ENCODE results near the gene CBARP. TPM values are rescaled to one million over a fixed set of nuclear protein-coding genes. Genes with fewer than 3 reads are reported as not detected.
A peak's percentile ranks its signal among the peaks of the same experiment; 100 is the strongest.

CBARP gene
- total and polyA plus RNA-seq, 2 of the 13 experiments (the other 11 are each of a cell fraction or from before 2014, with no cell fraction given) = 1.2 to 1.4 TPM

DNA sequence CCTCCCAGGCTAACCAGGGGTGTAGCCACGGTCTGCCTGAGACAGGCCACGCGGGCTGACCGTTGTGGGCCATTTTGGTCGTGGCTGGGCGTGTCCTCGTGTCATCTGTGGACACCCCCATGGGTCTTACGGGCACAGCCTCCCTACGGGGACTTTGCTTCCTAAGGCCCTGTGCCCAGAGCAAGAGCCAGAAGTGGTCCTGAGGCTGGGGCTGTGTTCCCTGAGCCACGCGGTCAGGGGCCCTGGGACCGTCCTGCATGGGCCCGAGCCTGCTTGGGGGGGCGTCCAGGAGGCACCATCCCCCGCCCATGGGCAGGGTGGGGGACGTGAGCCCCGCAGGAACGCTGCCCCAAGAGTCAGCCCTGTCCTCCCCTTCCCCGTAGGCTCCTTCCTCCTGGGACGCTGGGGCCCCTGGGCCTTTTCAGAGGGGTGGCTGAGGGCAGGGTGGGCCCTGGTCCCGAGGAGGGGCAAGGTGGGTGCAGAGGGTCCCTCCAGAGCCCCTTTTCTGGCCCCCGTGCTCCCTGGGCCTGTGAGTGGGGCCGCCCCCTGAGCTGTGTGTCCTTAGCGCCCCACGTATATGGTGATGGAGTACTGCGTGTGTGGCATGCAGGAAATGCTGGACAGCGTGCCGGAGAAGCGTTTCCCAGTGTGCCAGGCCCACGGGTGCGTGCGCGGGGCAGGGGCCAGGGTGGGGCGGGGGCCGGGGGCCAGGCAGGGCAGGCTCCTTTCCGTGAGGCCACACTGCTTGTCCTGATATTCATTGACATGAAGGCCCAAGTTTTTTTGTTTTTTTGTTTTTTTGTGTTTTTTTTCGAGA is 18.8 kb downstream of the CBARP start:
- Histone ChIP-seq H3K27me3 (ENCODE audit: control insufficient read depth in 1 of 2, insufficient read depth in 2 of 2, low read length in 2 of 2) (no peaks in the 10 kb centered on the region), H4K20me1 (ENCODE audit: insufficient read depth, low read length) (peaks cover 30% of the 10 kb centered on the region), H3K4me3 (replicated peaks in 1 of 3; ENCODE audit: insufficient read depth in 1 of 3, low read depth in 2 of 3, low read length in 3 of 3) (no peak overlapping the region), H3K9ac (ENCODE audit: insufficient read depth, low read depth, low read length) (no peak overlapping the region), H3K36me3 (replicated peaks in 1 of 2; ENCODE audit: control insufficient read depth in 1 of 2, insufficient read depth in 2 of 2, low read length in 2 of 2) (peaks cover 21 to 34% of the 10 kb centered on the region in 2 experiments; a peak in 4 of 5 replicates), H3K4me1 (ENCODE audit: insufficient read depth, low read length) (peaks cover 28% of the 10 kb centered on the region), H2AFZ (ENCODE audit: low read length) (no peak overlapping the region), H3K9me3 (ENCODE audit: low read length) (no peaks in the 10 kb centered on the region), H3K4me2 (ENCODE audit: low read depth, low read length) (no peak overlapping the region), H3K27ac (ENCODE audit: extremely low read length, insufficient read depth, low read length) (no peak overlapping the region), H3K79me2 (ENCODE audit: insufficient read depth, low read length) (peaks cover 44% of the 10 kb centered on the region)
- WGBS (ENCODE audit: low lambda C conversion rate) = 89% methylated on average over 21 of the region's 37 CpGs
- intact Hi-C loops (cut with micrococcal nuclease; ENCODE audit: unreplicated experiment) = no loop called here
- ChIA-PET CTCF (ENCODE audit: low intra/inter-chr PET ratio, low total read pairs) (interaction anchor here (1.2 kb wide), 1 partner anchor 21 kb away, joined by 3 read pairs; no protein-coding TSS in a partner anchor), POLR2A (no interaction called here)
- peak; percentile 66 for TF ChIP-seq AGO2 (optimal IDR thresholded peaks at IDR 0.05; ENCODE audit: low read depth, low read length)
- TF ChIP-seq DDIT3 (CRISPR knock-in tag; IDR thresholded peaks at IDR 0.05) = no peak
- in situ Hi-C loops (cut with HindIII; ENCODE audit: extremely low pct_ligation_motif_present, low pct_unique_long_range_greater_than_20kb) = no loop called here
- no TSS peak for BruUV-seq (replicated peaks)
- DNase-seq (ENCODE audit: low spot score) = no peak
- ATAC-seq = no peak
- FAIRE-seq = no peak

GRCh38 chr19:1217366-1217765 is 20.4 kb downstream of the CBARP start:
- FAIRE-seq (no peak), DNase-seq (ENCODE audit: low spot score) (no peak), ATAC-seq (no peak)
- H4K20me1 ChIP-seq (ENCODE audit: insufficient read depth, low read length) = peaks cover 36% of the 10 kb centered on the region
- peaks cover 58% of the 10 kb centered on the region for H3K79me2 ChIP-seq (ENCODE audit: insufficient read depth, low read length)
- no peak overlapping the region for H3K9ac ChIP-seq (ENCODE audit: insufficient read depth, low read depth, low read length)
- CTCF ChIA-PET (ENCODE audit: low intra/inter-chr PET ratio, low total read pairs) = no interaction called here
- H3K27me3 ChIP-seq (ENCODE audit: control insufficient read depth in 1 of 2, insufficient read depth in 2 of 2, low read length in 2 of 2) = no peaks in the 10 kb centered on the region
- no peak overlapping the region for H3K27ac ChIP-seq (ENCODE audit: extremely low read length, insufficient read depth, low read length)
- TF ChIP-seq IRX3 (CRISPR knock-in tag; IDR thresholded peaks at IDR 0.05; ENCODE audit: borderline replicate concordance, low read depth) = no peak
- no peak overlapping the region for H3K4me3 ChIP-seq (replicated peaks in 1 of 3; ENCODE audit: insufficient read depth in 1 of 3, low read depth in 2 of 3, low read length in 3 of 3)
- POLR2A ChIA-PET = interaction anchor here (1.6 kb wide), 1 partner anchor 52 kb away, joined by 5 read pairs; the partner anchor contains the start of gene CIRBP
- intact Hi-C loops (cut with micrococcal nuclease; ENCODE audit: unreplicated experiment) = no loop called here
- WGBS (ENCODE audit: low lambda C conversion rate) = 93% methylated on average over 9 of the region's 15 CpGs
- no TSS peak for BruUV-seq (replicated peaks)
- in situ Hi-C loops (cut with HindIII; ENCODE audit: extremely low pct_ligation_motif_present, low pct_unique_long_range_greater_than_20kb) = no loop called here
- peak overlapping the region; percentile 1; the same call in 1 of the 2 replicates for H3K4me2 ChIP-seq (ENCODE audit: low read depth, low read length)
- H3K36me3 ChIP-seq (replicated peaks in 1 of 2; ENCODE audit: control insufficient read depth in 1 of 2, insufficient read depth in 2 of 2, low read length in 2 of 2) = peaks cover 17 to 31% of the 10 kb centered on the region in 2 experiments; a peak in 4 of 5 replicates
- no peak overlapping the region for H2AFZ ChIP-seq (ENCODE audit: low read length)
- H3K4me1 ChIP-seq (ENCODE audit: insufficient read depth, low read length) = peaks cover 28% of the 10 kb centered on the region
- H3K9me3 ChIP-seq (ENCODE audit: low read length) = no peaks in the 10 kb centered on the region
